Hair follicle dermal papilla cell (primary cell): ENCODE measurements around the gene GUCY1A1. TPM values are rescaled to one million over a fixed set of nuclear protein-coding genes. Genes with fewer than 3 reads are reported as not detected.

Experiments
- total RNA-seq: library from RNA; depleted of rRNA; stranded (reverse); fragments of >200 nt; gene quantifications from 2 replicates; pipeline ENCODE4 v1.2.3, GENCODE V29; 2012

The GUCY1A1 gene
- total RNA-seq, result 0.49 and 0.97 TPM in 2 replicates

GRCh38 chr4:155666344-155667221 is at the start of gene GUCY1A1:
Gene GUCY1A1 (plus strand): TSS chr4:155666848. CDS start chr4:155696868, 30,020 bp downstream.

GRCh38 chr4:155758481-155759371 is 92.1 kb downstream of the GUCY1A1 start, which contains the start of gene GUCY1B1:
Gene GUCY1B1 (plus strand): TSS chr4:155759021. CDS start chr4:155759141, 120 bp downstream.

Other genes with a start within 250 kb of the GUCY1A1 start
- gene GUCY1B1, start 92.2 kb downstream of the GUCY1A1 start, total RNA-seq, result 5.5 and 6.5 TPM in 2 replicates
- gene ASIC5, start 199.4 kb downstream of the GUCY1A1 start, total RNA-seq, result not detected in 2 replicates
- 0.81 and 1.5 TPM in 2 replicates for gene TDO2, start 236.8 kb downstream of the GUCY1A1 start, total RNA-seq